ENCODE measurements around the gene AK8. TPM values are rescaled to one million over a fixed set of nuclear protein-coding genes. Genes with fewer than 3 reads are reported as not detected.
A peak's percentile ranks its signal among the peaks of the same experiment; 100 is the strongest.
"Not testable (repeated sequence)": the region's sequence is repeated elsewhere in the genome, so short reads cannot be mapped to it uniquely, and the experiment has no call there.

The AK8 gene
- total RNA-seq, 1 donor from 2014 or later = 0.07 TPM

DNA sequence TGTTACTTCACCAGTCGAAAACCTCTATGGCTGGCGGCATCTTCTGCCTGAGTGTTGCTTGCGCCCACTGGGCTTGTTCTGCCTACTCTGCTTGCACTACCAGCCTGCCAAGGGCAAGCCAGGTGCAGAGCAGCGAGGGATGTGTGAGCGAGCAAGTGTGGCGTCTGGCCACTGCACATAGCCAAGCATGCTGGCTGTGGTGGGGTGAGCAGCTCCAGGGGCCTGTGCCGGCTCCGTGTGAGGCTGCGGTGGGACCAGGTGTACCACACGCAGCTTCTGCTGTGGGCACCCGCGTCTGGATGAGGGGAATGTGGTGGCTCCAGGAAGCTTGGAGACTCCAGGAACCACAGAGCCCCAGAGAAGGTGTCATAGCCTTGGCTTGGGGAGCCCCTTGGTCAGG, 156.4 kb downstream of the AK8 start:
- no peak for DNase-seq (ENCODE audit: low read depth, low spot score)

DNA sequence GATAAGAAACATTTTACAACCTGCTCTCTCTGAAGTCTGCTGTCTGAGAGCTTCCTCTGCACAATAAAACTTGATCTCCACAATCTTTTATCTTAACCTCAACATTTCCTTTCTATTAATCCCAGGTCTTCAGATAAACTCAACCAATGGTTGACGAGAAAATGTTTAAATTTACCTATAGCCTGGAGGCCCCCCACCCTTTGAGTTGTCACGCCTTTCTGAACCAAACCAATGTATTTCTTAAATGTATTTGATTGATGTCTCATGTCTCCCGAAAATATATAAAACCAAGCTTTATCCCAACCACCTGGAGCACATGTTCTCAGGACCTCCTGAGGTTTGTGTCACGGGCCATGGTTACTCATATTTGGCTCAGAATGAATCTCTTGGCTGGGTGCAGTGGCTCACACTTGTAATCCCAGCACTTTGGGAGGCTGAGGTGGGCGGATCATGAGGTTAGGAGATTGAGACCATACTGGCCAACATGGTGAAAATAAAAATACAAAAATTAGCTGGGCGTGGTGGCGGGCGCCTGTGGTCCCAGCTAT, 159.6 kb downstream of the AK8 start:
- not testable (repeated sequence) for DNase-seq (ENCODE audit: low read depth, low spot score)

DNA sequence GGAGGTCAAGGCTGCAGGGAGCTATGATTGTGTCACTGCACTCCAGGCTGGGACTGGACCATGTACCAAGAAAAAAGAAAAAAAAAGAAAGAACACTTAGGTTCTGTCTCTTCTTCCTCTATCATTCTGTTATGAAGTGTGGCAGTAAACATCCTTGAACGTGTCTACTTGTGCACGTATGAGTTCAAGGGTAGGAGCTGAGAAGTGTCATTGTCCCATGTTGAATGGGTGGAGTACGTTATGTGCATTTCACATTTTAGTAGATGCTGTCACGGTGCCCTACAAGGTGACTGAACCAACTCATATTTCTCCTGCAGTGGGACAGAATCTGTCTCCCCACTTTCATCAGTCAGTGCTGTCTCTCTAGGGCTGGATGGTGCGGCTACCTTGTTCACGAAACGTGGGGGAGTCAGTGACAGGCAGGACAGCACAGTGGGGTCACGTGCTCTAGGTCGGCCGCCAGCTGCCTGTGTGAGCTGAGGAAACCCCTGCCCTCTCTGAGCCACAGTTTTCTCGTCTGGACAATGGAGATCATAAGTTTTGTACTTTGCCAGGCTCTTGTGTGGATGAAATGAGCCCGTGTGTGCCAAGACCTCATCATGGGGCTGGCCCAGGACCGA, 160.6 kb downstream of the AK8 start:
- DNase-seq (ENCODE audit: low read depth, low spot score) = no peak

DNA sequence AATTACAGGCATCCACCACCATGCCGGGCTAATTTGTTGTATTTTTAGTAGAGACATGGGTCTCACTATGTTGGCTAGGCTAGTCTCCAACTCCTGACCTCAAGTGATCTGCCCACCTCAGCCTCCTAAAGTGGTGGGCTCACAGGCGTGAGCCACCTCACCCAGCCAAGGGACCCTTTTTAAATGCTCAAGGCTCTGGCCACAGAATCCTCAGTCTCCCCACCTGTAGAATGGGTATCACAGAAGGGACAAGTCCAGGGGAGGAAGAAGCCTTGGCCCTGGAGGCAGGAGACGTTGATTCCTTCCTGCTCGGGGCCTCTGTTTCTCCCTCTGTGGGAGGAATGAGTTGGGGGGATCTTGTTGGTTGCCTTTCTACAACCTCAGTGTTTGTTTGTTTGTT, 162.1 kb downstream of the AK8 start:
- DNase-seq (ENCODE audit: low read depth, low spot score) = no peak

DNA sequence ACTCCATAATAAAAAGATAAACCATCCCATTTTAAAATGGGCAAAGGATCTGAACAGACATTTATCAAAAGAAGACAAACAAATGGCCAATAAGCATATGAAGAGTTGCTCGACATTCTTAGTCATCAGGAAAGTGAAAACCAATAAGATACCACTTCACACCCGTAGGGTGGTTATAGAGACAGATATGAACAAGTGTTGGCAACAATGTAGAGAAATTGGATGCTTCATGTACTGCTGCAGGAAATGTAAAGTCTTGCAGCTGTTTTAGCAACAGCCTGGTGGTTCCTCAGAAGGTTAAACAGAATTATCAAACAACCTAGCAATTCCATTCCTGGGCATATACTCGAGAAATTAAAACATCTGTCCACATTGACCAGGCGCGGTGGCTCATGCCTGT, 165.3 kb downstream of the AK8 start:
- DNase-seq (ENCODE audit: low read depth, low spot score) = no peak

DNA sequence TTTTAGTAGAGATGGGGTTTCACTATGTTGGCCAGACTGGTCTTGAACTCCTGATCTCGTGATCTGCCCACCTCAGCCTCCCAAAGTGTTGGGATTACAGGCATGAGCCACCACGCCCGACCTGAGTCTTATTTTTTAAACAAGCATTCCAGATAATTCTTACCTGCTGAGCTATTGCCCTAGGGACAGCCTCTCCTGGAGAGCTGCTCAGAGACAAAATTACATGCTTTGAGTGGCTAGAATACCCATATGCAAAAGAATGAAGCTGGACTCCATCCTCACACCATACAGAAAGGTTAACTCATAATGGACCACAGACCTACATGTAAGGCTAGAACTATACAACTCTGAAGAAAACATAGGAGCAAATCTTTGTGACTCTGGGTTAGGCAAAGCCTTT, 166.2 kb downstream of the AK8 start:
- DNase-seq (ENCODE audit: low read depth, low spot score) = no peak

DNA sequence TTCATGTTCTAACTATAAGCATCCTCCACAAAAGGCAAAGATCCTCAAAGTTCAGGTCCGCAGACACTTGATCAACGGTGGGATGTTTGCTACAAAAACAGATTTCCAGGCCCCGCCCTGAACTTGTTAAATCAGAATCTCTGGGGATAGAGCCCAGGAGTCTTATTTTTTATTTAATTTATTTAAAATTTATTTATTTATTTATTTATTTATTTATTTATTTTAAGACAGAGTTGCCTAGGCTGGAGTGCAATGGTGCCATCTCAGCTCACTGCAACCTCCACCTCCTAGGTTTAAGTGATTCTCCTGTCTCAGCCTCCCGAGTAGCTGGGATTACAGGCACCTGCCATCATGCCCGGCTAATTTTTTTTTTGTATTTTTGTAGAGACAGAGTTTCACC, 166.9 kb downstream of the AK8 start:
- DNase-seq (ENCODE audit: low read depth, low spot score) = not testable (repeated sequence)

DNA sequence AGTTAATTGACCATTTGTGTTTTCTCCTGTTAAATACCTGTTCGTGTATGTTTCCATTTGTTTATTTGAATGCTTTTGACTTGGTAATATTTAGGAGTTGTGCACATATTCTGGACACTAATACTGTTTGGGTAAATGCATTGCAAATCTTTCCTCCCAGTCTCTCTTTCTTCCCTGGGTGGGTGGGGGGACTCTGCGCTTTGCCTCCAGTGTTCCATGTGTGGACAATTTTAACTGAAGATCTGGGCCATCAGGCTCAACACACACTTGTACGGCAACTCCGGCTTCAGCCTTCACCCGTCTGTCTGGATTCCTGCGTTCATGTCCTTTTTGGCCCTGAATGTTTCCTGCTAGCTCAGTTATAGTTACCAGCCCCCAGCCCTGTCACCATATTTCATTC, 167.8 kb downstream of the AK8 start:
- DNase-seq (ENCODE audit: low read depth, low spot score) = no peak

DNA sequence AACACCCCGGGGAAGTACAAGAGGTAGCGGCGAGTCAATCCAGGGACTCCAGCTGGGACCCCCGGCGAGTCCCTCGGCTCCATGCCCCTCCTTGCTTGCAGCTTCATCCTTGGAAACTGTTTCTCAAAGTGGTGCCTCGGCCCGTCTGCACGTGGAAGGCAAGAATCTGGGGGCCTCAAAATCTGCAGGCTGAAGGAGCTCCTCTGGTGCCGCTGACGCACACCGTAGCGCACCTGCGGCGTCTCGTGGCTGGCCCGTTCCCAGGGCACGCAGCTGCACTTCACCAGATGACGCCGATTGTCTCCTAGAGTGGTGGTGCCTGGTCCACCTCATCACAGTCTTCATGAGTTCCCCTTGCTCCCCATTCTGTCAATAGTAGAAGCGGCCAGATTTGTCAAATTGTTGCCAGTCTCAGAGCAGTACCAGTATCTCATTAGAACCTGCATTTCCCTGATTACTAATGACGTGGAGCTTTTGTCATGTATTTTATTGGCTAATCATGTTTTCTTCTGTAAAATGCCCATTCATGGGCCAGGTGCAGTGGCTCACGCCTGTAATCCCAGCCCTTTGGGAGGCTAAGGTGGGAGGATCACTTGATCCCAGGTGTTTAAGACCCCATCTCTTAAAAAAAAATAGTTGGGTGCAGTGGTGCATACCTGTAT, 169.2 kb downstream of the AK8 start:
- no peak for DNase-seq (ENCODE audit: low read depth, low spot score)

DNA sequence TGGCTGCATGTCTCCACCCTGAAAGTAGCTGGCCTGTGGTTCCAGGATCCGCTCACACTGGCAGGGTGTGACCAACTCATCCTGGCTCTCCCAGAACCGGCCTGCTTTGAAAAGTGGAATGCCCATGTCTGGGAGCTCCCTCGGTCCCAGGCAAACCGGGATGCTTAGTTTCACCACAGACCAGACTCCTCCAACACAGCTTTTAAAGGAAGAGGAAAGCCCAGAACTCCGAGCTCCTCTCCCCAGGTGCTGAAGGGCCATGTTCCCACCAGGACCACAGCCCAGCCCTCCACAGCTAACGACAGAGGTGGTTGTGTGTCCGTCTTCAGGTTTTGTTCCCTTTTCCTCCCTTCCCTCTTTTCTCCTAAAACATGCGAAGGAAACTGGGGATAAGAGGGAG, 169.8 kb downstream of the AK8 start:
- DNase-seq (ENCODE audit: low read depth, low spot score) = no peak

DNA sequence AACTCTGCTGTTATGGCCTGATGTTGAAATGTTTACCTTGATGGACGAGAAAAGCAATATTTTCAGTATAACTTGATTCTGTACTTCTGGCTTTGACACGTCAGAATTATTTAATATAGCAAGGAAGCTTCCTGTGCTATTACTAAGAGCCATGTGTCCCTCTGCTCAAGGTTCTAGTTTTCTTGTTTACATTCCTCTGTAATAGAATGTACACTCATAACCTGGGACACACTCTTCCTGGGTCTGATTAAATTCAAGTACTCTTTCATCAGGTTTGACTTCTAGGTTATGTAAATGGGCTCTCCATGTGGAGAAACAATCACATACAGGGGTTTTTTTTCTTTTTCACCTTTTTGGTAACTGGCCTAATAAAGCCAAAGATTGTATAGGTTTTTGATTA, 174.7 kb downstream of the AK8 start:
- DNase-seq (ENCODE audit: low read depth, low spot score) = no peak

DNA sequence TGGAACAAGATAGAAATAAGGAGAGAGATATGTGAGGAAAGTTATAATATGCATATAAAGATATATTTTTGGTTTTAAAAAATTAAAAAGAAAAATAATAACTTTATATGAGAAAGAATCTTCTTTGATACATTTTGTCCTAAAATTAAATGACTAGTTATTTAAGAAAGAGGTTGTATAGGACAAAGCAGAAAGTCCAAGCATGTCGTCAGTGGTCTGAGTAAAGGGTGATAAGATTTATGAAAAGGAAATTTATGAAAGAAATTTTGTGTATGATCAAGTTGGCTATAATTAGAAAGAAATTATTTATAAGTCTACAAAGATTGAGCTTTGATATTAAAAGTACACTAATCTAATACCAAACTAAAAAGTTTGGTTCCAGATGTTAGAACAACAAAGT, 175.8 kb downstream of the AK8 start:
- DNase-seq (ENCODE audit: low read depth, low spot score) = no peak

DNA sequence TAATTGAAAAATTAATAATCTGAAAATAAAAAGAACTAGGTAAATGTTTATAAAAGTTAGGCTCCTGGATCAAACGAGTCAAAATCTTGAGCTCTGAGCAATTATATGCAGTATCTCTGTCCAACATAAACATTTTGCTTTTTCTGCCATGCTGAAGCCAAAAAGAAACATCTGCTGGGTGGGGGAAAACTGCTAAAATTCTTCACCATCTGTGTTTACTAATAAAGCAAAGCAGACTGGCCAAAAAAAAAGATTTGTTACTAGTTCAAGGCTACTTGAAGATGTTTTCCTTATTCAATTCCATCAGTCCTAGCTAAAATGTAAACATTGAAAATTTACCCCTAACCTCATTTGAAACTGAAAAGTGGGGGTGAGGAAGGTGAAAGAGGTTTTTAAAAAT, 178.1 kb downstream of the AK8 start:
- DNase-seq (ENCODE audit: low read depth, low spot score) = no peak

DNA sequence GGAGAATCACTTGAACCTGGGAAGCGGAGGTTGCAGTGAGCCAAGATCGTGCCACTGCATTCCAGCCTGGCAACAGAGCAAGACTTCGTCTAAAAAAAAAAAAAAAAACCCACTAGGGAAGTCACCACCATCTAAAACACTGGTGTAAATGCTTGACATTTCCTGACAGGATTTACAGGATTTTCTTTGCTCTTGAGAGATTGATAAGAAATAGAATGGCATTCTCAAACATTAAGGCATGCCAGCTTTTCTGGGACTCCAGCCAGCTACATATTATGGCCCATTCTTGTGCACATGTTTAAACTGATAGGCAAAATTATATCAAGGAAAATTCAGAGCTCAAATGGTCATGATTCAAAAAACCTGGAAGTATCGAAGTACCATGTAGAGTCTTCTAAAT, 179.1 kb downstream of the AK8 start:
- peak; percentile 50 for DNase-seq (ENCODE audit: low read depth, low spot score)

DNA sequence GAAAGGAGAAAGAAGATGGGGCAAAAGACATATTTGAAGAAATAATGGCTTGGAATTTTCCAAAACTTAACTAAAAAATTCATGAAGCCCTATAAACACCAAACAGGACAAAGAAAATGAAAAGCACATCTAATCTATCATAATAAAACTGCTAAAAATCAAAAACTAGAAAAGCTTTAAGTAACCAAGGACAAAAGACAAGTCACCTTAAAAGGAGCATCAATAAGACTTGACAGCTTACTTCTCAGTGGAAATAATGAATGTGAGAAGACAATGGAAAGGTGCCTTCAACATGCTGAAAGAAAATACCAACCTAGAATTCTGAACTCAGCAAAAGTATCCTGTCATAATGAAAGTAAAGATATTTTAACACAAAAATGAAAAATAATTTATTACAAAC, 180.9 kb downstream of the AK8 start:
- no peak for DNase-seq (ENCODE audit: low read depth, low spot score)

DNA sequence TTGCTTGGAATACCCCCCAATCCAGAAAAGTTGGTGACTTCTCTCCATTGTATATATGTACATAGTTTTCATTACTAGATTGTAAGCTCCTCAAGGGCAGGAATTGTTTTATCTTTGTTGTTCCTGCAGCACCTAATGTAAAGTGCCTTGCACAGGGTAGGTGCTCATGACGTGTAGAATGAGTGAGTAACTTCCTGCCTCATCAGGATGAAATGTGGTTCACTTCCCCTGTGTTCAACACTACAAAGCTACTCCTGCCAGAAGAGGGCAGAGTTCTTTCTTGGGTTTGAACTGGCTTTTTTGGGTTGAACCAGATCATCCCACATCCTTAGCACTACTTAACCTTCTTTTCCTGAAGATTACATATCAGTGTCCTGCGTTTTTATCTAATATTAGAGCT, 183.9 kb downstream of the AK8 start:
- no peak for DNase-seq (ENCODE audit: low read depth, low spot score)

DNA sequence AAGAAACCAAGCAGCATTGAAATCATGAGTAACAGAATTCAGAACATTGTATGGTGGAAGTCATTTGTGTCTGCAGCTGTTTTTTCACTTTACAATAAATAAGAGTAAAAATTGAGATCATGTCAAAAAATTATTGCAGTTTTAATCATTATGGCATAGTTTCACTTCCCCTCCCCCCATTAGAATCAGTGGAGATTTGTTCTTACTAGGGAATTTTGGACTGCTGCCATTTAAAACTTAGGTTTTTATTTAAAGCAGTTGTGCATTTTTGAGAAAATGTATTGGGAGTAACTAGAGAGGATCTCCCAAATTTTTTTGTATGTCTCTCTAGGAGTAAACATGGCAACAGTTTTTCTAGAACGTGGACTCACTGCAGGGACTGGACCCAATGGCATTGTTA, 187.4 kb downstream of the AK8 start:
- DNase-seq (ENCODE audit: low read depth, low spot score) = no peak

DNA sequence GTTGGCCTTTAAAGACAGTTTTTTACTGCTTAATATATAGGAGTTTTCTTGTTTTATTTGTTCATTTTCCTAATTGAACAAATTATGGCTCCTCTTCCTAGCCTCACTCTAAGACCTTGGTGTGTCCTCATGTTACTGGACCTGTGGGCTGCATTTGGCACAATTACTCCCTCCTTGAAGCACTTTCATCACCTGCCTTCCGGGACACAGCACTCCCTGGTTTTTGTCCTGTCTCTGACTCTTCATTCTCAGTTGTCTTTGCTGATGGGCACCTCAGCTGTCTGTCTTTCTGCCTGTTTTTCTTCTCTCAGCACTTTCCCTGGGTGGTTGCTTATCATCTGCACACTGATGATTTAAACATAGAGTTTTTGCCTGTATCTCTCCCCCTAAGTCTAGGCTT, 194.2 kb downstream of the AK8 start:
- no peak for DNase-seq (ENCODE audit: low read depth, low spot score)

DNA sequence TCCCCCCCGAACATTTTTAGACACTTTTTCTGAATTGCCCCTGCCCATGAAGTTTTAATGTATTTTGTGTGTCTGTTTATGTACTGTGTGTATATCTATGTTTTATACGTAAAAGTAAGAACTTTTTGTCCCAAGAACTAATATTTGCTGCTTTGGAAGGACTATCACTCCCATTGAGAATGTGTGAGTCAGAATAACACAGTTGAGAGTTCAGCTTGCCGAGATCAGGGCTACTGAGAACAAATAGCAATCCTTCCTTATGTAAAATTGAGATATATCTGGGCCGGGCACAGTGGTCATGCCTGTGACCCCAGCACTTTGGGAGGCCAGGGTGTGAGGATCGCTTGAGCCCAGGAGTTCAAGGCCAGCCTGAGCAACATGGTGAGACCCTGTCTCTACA, 196.5 kb downstream of the AK8 start:
- no peak for DNase-seq (ENCODE audit: low read depth, low spot score)

DNA sequence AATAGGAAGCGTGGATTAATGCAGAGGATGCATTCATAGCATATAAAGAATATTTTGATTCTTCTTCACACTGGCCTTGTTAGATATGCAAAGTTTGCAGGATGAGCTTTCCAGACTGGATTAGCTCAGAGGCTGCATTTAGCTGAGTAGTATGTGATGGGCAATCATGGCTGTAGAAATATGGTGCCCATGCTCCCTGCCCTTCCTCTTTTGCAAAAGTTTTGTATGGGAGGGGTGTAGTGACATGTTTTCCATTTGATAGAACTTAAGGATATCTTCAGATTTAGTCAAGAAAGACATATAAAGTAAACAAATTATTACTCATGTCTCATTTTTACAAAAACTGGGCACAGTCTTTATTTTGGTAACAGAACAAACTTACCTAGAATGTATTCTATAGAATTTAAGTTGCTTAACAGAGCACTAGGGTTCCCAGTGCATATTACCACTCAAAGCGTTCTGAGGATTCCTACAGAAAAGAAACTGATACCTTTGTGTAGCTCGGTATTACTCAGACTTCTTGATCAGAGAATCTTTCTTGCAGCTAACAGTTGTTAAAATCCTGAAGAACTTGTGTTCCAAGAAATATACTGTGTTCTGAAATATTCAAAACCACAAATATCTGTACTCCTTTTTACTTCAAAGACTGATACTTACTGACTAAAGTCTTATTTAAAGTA, 198.0 kb downstream of the AK8 start:
- DNase-seq (ENCODE audit: low read depth, low spot score) = no peak

DNA sequence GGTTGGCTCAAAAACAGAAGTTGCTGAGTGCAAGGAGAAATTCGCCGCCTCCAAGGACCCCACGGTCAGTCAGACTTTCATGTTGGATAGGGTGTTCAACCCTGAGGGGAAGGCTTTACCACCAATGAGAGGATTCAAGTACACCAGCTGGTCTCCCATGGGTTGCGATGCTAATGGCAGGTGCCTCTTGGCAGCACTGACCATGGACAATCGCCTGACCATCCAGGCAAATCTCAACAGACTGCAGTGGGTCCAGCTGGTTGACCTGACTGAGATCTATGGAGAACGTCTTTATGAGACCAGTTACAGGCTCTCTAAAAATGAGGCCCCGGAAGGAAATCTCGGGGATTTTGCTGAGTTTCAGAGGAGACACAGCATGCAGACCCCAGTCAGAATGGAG, 200.1 kb downstream of the AK8 start:
- DNase-seq (ENCODE audit: low read depth, low spot score) = no peak

All from pulmonary artery endothelial cell (primary cell).